CD1c-positive myeloid dendritic cell (primary cell): Measurements from ENCODE around the gene HSPA12B.
"Not testable (repeated sequence)": the region's sequence is repeated elsewhere in the genome, so short reads cannot be mapped to it uniquely, and the experiment has no call there.

ENCODE experiments used
- DNase-seq: peaks from one replicate; pipeline ENCODE4 v3.0.0-alpha.2; 2016; ENCODE audit errors: extremely low spot score

The HSPA12B gene

DNA sequence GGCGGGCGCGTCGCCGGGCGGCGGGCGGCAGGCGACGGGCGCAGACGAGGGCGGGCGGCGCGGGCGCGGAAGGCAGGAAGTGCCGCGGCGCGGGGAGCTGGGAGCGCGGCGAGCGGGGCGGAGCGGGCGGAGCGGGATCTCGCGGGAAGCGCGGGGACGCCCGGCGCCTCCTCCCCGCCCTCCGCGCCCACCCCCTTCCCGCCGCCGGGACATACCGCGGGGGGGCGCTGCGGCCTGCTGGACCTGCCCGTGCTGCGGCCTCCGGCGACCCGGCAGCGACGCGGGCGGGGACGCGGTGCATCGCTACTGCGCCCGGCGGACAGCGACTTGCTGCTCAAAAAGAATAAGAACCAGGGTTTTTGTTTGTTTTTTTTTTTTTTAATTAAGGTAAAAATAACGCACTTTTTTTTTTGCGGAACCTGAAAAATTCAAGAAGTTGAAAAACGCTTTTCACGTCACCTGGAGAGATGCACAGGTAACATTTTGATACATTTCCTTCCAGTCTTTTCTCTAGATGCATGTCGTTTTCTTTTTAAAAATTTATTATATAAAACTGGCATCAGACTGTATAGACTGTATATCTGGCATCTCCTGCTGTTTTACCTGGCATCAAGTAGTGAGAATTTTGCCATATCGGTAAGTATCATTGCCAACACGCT lies 54.3 kb downstream of the HSPA12B start, which contains the start of gene CENPB:
CENPB (minus strand) TSS at position 76 of the 659 bp plus-strand sequence. CDS start 257 bp downstream, outside the sequence.
- peak; percentile 96 for DNase-seq

DNA sequence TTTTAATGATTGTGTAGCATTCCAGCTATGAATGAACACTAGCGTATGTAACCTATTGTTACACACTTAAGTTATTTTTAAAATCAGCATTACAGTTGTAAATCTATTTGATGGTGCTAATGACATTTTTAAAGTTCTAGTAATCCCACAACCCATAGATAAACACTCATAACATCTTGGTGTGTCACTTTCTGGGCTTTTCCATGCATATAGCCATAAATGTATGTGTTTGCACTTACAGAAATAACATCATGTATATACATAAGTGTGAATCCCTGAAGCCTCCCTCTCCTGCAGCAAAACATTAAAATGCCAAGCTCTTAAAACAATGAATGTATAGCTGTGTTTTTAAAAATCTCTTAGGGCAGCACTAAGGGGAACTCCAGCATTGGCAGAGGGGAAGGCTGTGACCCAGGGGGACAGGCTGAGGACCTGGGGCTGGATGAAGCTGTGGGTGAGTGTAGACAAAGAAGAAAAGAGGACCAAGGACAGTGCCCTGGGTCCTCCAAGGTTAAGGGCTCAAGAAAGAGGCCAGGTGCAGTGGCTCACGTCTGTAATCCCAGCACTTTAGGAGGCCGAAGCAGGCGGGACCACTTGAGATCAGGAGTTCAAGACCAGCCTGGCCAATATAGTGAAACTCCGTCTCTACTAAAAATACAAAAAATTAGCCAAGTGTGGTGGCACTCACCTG lies 55.0 kb downstream of the HSPA12B start:
- no peak for DNase-seq

DNA sequence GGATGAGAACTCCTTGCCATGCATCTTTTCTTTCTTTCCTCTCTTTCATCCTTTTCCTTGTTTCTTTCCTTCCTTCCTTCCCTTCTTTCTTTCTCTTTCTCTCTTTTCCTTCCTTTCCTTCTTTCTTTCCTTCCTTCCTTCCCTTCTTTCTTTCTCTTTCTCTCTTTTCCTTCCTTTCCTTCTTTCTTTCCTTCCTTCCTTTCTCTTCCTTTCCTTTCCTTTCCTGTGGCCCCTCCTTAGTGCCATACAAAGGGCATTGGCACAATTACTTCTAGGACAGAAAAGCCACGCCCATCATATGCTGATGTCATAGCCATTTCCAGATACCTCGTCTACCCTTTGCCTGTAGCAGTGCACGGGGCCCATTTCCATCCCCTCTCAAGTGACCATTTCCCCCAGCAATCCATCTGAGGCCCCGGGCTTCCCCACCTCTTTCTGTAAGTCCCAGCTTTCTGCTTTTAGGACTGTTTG lies 56.2 kb downstream of the HSPA12B start:
- DNase-seq, result no peak

DNA sequence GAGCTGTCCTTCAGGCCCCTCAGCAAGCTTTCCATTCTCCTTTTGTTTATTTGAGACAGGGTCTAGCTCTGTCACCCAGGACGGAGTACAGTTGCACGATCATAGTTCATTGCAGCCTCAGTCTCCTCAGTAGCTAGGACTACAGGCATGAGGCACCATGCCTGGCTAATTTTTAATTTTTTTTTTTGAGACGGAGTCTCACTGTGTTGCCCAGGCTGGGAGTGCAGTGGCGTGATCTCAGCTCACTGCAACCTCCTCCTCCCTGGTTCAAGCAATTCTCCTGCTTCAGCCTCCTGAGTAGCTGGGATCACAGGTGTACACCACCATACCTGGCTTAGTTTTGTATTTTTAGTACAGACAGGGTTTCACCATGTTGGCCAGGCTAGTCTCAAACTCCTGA lies 56.7 kb downstream of the HSPA12B start:
- DNase-seq, result not testable (repeated sequence)

DNA sequence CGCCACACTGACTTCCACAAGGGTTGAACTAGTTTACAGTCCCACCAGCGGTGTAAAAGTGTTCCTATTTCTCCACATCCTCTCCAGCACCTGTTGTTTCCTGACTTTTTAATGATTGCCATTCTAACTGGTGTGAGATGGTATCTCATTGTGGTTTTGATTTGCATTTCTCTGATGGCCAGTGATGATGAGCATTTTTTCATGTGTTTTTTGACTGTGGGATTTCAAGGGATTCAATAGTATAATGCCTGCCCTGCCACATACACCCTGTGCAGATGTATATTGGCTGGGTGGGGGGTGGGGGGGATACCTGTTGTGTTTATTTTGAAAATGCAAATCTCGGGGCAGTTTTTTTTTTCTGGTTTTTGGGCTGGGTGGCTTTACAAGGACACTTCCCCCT lies 61.7 kb downstream of the HSPA12B start:
- not testable (repeated sequence) for DNase-seq

DNA sequence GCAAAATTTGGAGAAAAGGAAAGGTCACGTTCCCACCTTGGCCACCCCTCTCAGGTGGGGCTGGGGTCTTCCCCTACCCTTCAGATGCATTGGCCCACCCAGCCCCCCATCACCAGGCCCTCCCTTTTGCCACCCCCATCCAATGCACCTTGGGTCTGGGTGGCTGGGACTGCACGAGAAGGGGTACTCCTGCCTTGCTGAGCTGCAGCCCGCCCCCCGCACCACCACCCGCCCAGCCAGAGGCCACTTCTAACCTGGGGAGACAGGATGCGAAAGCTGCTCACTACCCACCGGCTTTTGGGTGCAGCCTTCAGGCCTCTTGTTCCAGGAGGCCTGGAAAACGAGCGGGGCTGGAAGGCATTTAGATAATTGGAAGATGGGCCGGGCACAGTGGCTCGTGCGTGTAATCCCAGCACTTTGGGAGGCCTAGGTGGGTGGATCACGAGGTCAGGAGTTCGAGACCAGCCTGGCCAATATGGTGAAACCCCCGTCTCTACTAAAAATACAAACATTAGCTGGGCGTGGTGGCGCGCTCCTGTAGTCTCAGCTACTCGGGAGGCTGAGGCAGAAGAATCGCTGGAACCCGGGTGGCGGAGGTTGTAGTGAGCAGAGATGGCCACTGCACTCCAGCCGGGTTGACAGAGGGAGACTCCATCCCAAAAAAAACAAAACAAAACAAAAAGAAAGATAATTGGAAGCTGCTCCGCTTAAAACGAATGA lies 62.4 kb downstream of the HSPA12B start:
- DNase-seq, result no peak

DNA sequence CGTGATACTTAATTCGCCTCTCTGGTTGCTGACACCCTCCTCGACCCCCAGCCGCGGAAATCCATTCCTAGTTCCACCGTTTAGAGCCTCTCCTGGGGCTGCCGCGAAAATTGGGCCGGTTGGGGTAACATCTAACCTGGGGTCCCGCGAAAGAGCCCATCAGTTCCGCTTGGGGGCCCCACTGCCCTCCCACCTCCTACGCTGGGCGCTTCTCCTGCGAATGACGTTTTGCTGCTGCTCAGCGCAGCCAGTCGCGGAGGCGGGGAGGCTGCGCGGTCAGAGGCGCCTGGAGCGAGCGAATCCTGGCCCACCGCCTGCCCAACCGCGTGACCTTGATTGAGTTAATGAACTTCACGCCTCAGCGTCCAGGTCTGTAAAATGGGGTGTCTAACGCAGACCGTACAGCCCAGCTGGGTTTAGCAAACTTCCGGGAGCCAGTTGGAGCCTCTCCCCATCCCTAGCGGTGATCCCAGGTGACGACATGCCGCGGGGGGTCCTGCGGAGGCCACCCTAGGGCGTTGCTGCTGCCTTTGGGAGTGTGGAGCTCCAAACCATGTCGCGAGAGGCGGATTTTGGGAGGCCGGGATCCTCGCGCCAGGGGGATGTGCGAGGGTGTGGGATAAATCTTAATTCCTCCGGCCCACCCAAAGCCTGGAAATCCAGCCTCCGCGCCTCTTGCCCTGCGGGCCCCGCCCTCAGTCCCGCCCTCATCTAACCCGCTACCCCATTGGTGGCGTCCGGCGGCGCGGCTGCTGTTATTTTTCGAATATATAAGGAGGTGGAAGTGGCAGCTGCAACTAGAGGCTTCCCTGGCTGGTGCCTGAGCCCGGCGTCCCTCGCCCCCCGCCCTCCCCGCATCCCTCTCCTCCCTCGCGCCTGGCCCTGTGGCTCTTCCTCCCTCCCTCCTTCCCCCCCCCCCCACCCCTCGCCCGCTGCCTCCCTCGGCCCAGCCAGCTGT lies 63.3 kb downstream of the HSPA12B start, which contains the start of gene CDC25B:
CDC25B (plus strand) TSS at position 800 of the 958 bp plus-strand sequence. CDS start 222 bp downstream, outside the sequence.
- peak; percentile 91 for DNase-seq

DNA sequence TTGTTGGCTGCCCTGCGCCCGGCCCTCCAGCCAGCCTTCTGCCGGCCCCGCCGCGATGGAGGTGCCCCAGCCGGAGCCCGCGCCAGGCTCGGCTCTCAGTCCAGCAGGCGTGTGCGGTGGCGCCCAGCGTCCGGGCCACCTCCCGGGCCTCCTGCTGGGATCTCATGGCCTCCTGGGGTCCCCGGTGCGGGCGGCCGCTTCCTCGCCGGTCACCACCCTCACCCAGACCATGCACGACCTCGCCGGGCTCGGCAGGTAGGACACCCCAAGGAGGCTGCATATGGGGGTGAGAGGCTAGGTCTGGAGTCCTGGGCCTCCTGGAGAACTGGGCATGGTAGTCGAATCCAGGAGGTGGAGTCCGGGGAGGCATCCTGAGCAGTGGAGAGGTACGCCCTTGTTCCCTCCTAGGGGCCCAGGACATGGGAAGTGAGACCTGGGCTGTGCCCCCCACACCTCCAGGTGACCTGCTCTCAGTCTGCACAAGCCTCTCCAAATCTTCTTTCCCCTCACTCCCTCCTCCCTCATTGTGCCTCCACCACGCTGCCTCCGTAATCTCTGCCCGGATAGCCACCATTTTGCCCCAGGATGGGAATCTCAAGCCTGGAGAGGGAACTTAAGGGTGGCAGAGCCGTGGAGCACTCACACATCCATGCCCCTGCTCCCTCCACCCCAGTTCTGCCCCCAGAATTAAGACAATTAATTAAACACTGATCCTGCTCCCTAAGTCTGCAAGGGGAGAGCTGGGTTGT lies 64.2 kb downstream of the HSPA12B start:
- no peak for DNase-seq

DNA sequence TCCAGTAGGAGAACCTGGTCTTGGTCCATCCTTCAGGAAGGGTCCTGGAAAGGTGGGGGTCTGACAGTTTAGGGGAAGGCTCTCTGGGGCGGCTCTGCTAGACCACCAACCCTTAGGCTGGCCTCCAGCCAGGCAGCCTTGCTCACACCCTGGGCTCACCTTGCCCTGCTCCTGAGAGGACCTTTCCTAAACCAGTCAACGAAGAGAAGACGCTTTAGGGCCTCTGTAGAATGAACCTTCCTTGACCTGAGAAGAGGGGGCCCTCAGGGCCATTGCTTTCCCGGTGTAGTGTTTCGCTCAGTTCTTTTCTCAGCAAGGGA lies 64.7 kb downstream of the HSPA12B start:
- DNase-seq, result no peak

DNA sequence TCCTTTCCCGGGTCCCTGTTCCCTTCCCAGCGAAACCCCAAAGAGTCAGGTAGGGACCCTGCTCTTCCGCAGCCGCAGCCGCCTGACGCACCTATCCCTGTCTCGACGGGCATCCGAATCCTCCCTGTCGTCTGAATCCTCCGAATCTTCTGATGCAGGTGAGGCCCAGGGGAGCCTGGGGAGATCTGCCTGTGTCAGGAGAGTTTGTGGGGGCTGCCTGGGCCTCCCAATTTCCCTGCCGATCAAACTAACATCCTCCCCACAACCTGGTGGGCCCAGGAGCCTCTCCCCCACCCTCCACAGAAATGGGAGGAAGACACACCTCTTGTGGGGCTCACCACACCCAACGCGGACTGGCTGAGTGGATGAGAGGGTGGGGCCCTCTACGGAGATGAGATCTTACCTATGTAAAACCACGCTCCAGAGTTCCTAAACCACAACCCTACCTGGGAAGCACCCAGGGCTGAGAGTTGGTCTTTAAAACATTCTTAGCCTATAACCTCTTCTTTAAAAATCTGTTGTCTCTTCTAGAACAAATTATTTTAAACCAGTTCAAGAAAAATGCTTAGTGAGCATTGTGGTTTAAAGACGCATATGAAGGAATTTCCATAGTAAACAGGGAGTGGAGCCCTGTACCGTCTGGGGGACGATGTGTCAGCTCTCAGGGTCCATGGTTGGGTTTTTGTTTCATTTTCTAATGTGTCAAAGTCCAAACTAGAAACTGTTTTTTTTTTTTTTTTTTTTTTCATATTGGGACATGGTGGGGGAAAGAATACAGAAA lies 65.3 kb downstream of the HSPA12B start:
- no peak for DNase-seq

DNA sequence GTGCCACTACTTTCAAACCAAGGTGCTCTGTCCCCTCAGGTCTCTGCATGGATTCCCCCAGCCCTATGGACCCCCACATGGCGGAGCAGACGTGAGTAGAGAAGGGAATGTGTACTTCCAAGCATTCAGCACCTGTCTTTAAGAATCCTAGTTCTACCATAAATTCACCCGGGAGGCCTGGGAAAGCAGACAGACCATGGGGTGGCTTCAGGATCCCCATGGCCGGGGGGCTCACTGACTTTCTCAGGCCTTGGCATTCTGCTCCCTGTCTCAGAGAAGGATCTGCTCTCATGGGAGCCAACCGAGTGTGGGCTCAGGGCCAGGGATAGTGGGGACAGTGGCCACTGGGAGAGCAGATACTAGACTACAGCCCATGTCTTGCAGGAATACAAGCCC lies 65.9 kb downstream of the HSPA12B start:
- DNase-seq, result no peak

DNA sequence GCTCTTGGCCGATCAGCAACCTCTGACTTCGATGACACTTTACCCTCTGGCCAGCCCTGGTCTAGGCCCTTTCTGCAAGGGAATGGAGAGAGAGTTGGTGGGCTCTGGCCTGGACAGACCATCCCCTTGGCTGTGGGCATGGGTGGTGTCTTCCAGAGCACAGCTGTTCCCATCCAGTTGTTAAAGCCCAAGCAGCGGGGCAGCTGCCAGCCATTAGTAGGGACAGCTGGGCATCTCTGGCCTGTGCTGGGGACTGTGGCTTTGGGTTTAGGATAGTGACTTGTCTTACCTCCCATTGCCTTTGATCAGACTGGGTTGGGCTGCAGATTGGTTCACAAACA lies 66.4 kb downstream of the HSPA12B start:
- no peak for DNase-seq

DNA sequence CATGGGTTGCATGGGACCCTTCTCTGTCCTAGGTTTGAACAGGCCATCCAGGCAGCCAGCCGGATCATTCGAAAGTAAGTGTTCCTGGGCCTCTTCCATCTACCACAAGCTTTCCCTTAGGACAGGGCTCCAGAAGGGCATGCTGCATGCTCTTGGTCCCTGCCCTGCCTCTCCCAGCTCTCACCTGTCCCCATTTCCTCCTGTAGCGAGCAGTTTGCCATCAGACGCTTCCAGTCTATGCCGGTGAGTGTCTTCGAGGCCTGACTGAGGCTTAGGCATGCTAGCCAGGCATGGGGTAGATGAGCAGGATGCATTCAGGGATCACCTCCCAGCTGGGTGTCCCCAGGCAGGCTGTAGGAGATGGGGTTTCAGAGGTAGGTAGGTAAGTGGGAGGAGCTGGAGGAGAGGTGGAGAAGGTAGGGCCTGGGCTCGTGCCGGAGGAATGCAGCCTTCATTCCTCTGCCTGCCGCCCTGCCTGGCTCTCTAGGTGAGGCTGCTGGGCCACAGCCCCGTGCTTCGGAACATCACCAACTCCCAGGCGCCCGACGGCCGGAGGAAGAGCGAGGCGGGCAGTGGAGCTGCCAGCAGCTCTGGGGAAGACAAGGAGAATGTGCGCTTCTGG lies 67.9 kb downstream of the HSPA12B start:
- no peak for DNase-seq

DNA sequence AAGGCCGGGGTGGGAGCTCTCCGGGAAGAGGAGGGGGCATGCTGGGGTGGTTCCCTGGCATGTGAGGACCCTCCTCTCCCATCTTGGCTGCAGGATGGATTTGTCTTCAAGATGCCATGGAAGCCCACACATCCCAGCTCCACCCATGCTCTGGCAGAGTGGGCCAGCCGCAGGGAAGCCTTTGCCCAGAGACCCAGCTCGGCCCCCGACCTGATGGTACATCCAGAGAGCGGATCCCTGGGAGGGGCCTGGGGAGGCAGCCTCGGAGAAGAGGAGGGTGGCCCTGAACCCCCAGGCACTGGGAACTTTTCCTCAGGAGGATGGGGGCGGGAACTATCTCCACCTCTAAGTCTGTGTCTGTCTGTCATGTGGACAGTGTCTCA lies 68.4 kb downstream of the HSPA12B start:
- no peak for DNase-seq

DNA sequence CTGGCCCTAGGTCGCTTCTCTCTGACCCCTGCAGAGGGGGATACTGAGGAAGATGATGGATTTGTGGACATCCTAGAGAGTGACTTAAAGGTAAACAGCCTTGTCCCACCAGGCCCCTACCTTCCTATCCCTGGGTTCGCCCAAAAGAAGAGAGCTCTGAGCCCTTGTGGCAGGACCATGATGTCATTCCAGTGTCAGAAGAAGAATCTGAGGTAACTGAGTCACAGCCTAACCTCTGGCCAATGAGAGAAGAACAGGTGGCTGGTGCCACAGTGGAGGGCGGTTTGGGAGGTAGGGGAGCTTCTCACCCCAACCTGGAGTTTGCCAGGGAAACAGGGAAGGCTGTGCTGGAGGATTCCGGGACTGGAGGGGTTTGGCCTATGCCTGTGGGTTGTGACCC lies 68.8 kb downstream of the HSPA12B start:
- DNase-seq, result no peak

DNA sequence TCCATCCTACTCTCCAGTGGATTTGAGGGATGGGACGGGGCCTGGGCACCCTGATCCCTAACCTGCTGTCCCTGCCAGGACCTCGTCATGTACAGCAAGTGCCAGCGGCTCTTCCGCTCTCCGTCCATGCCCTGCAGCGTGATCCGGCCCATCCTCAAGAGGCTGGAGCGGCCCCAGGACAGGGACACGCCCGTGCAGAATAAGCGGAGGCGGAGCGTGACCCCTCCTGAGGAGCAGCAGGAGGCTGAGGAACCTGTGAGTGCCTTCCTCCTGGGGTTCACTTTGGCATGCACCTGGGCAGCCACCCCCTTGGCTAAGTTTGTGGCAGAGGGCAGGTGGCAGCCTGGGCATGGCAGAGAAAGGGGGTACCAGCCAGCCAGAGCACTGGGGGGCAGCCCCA lies 69.4 kb downstream of the HSPA12B start:
- no peak for DNase-seq
